Stimulated activated CD4-positive, alpha-beta T cell treated with anti-CD3 and anti-CD28 coated beads, TNF-alpha, amount 100 ng/mL, for 4 hours (primary cell): ENCODE measurements around the gene OPA1.

Experiments
- DNase-seq, 3 experiments: peaks; one replicate each; pipeline ENCODE4 v3.0.0-alpha.2; 2020; ENCODE audit warnings: low read depth in 3 of 3

OPA1 gene

GRCh38 chr3:193592841-193593667, at the start of gene OPA1:
OPA1 (plus strand) TSS chr3:193593208; CDS start chr3:193593378, 170 bp downstream.
- peak; percentile 77 to 83 (median 81) for DNase-seq

- no peak for DNase-seq
Measured at GRCh38 chr3:193544289-193544688, 48.7 kb upstream of the OPA1 start.

GRCh38 chr3:193545304-193545703, 47.7 kb upstream of the OPA1 start:
- no peak for DNase-seq

- DNase-seq: no peak
Measured at GRCh38 chr3:193546129-193546528, 46.9 kb upstream of the OPA1 start.

- no peak for DNase-seq
Measured at GRCh38 chr3:193548406-193548805, 44.6 kb upstream of the OPA1 start.

GRCh38 chr3:193552923-193553322, 40.1 kb upstream of the OPA1 start:
- no peak for DNase-seq

- DNase-seq: no peak
Measured at GRCh38 chr3:193553586-193553985, 39.4 kb upstream of the OPA1 start.

GRCh38 chr3:193554811-193555210, 38.2 kb upstream of the OPA1 start, which contains the start of gene ATP13A4:
ATP13A4 (minus strand) TSS chr3:193554895; CDS start chr3:193554799, 96 bp downstream.
- DNase-seq: no peak

GRCh38 chr3:193556841-193557240, 36.2 kb upstream of the OPA1 start:
- DNase-seq: no peak

- no peak for DNase-seq
Measured at GRCh38 chr3:193559100-193559499, 33.9 kb upstream of the OPA1 start.

GRCh38 chr3:193560091-193560490, 32.9 kb upstream of the OPA1 start:
- no peak for DNase-seq

GRCh38 chr3:193560870-193561269, 32.1 kb upstream of the OPA1 start:
- DNase-seq: no peak

- no peak for DNase-seq
Measured at GRCh38 chr3:193563426-193563825, 29.6 kb upstream of the OPA1 start.

GRCh38 chr3:193564012-193564411, 29.0 kb upstream of the OPA1 start:
- DNase-seq: no peak

GRCh38 chr3:193569119-193569518, 23.9 kb upstream of the OPA1 start:
- DNase-seq: no peak

- DNase-seq: peak in 2 of 3 experiments; percentile 8 to 18
Measured at GRCh38 chr3:193572426-193572908, 20.5 kb upstream of the OPA1 start.

GRCh38 chr3:193573403-193574191, 19.4 kb upstream of the OPA1 start:
- no peak for DNase-seq

GRCh38 chr3:193574488-193575070, 18.4 kb upstream of the OPA1 start:
- no peak for DNase-seq

GRCh38 chr3:193585530-193585929, 7.5 kb upstream of the OPA1 start:
- no peak for DNase-seq

- DNase-seq: no peak
Measured at GRCh38 chr3:193586526-193586925, 6.5 kb upstream of the OPA1 start.

- no peak for DNase-seq
Measured at GRCh38 chr3:193589129-193589528, 3.9 kb upstream of the OPA1 start.

GRCh38 chr3:193589616-193590015, 3.4 kb upstream of the OPA1 start:
- DNase-seq: no peak
